GM21529 (cell line): Measurements from ENCODE around the gene CHIC2.
"Not testable (repeated sequence)": the region's sequence is repeated elsewhere in the genome, so short reads cannot be mapped to it uniquely, and the experiment has no call there.

Experiments used
- ATAC-seq: cut with Tn5 transposase; IDR thresholded peaks from one replicate; pipeline ENCODE4 v1.9.1; 2021; ENCODE audit not compliant: unreplicated experiment

Gene CHIC2

GRCh38 chr4:54064317-54065111, at the start of gene CHIC2:
TSS of gene CHIC2 (minus strand) at chr4:54064605. CDS start at chr4:54064300, 305 bp downstream.
- peak; percentile 95 for ATAC-seq

- not testable (repeated sequence) for ATAC-seq
These were observed 48.8 kb upstream of the CHIC2 start for GRCh38 chr4:54113206-54113605.

- no peak for ATAC-seq
These were observed 45.6 kb upstream of the CHIC2 start for GRCh38 chr4:54110019-54110416.

- no peak for ATAC-seq
These were observed 45.0 kb upstream of the CHIC2 start for GRCh38 chr4:54109241-54110018.

- ATAC-seq = no peak
These were observed 43.7 kb upstream of the CHIC2 start for GRCh38 chr4:54107951-54108748.

- ATAC-seq = peak; percentile 37
These were observed 40.5 kb upstream of the CHIC2 start for GRCh38 chr4:54104907-54105306.

- ATAC-seq = no peak
These were observed 38.8 kb upstream of the CHIC2 start for GRCh38 chr4:54103190-54103574.

GRCh38 chr4:54102531-54103106, 38.2 kb upstream of the CHIC2 start:
- no peak for ATAC-seq

GRCh38 chr4:54101190-54102041, 37.0 kb upstream of the CHIC2 start:
- ATAC-seq = no peak

GRCh38 chr4:54100595-54101189, 36.3 kb upstream of the CHIC2 start:
- no peak for ATAC-seq

- no peak for ATAC-seq
These were observed 35.6 kb upstream of the CHIC2 start, which contains the start of gene GSX2 for GRCh38 chr4:54099748-54100574. TSS of gene GSX2 (plus strand) at chr4:54100163. CDS start at chr4:54100345, 182 bp downstream.

- ATAC-seq = no peak
These were observed 34.9 kb upstream of the CHIC2 start for GRCh38 chr4:54099287-54099747.

- ATAC-seq = no peak
These were observed 34.0 kb upstream of the CHIC2 start for GRCh38 chr4:54098375-54098774.

GRCh38 chr4:54097152-54097551, 32.7 kb upstream of the CHIC2 start:
- ATAC-seq = no peak

GRCh38 chr4:54096295-54096962, 32.0 kb upstream of the CHIC2 start:
- no peak for ATAC-seq

GRCh38 chr4:54095110-54095825, 30.9 kb upstream of the CHIC2 start:
- ATAC-seq = no peak

GRCh38 chr4:54094451-54094850, 30.0 kb upstream of the CHIC2 start:
- ATAC-seq = no peak
